Nephron progenitor cell (in vitro differentiated cells): ENCODE data around the gene ALK.

Source experiments
- DNase-seq: peaks from one replicate; pipeline ENCODE4 v3.0.0; 2021
- H3K27ac Mint-ChIP-seq: 2 replicates; pipeline ENCODE4 v1.8.0; 2021; ENCODE audit warnings: mild to moderate bottlenecking, moderate library complexity, mixed read lengths
- H3K27me3 Mint-ChIP-seq: 2 replicates; pipeline ENCODE4 v1.8.0; 2021; ENCODE audit warnings: mild to moderate bottlenecking, low read depth, mixed read lengths; ENCODE audit not compliant: poor library complexity
- H3K36me3 Mint-ChIP-seq: 2 replicates; pipeline ENCODE4 v1.8.0; 2021; ENCODE audit warnings: low read depth, mixed read lengths
- H3K4me1 Mint-ChIP-seq: 2 replicates; pipeline ENCODE4 v1.8.0; 2021; ENCODE audit warnings: mixed read lengths
- H3K4me3 Mint-ChIP-seq: 2 replicates; pipeline ENCODE4 v1.8.0; 2021; ENCODE audit warnings: mild to moderate bottlenecking, moderate library complexity, mixed read lengths
- H3K9me3 Mint-ChIP-seq: 2 replicates; pipeline ENCODE4 v1.8.0; 2021; ENCODE audit warnings: mild to moderate bottlenecking, moderate library complexity, mixed read lengths
- CTCF ChIP-seq: fragments of 200-600 bp; sonication (generic); IDR thresholded peaks from 2 replicates; pipeline ENCODE4 v1.5.0; 2021; ENCODE audit warnings: antibody characterized with exemption

ALK gene

DNA sequence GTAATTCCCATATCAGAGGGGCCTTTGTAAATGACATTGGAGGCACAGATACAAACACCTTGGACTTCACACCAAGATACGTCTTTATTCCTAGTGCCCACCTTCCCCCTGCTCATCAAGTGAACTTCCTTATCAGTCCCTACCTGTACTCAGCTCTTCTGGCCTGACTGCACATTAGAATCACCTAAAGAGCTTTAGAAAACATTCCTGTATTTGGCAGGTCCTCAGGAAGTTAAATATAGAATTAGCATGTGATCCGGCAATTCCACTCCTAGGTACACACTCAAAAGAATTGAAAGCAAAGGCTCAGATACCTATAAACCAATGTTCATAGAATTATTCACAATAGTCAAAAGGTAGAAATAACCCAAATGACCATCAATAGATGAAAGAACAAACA is 46.6 kb downstream of the ALK start:
- H3K4me3 Mint-ChIP-seq: no peak overlapping the region

DNA sequence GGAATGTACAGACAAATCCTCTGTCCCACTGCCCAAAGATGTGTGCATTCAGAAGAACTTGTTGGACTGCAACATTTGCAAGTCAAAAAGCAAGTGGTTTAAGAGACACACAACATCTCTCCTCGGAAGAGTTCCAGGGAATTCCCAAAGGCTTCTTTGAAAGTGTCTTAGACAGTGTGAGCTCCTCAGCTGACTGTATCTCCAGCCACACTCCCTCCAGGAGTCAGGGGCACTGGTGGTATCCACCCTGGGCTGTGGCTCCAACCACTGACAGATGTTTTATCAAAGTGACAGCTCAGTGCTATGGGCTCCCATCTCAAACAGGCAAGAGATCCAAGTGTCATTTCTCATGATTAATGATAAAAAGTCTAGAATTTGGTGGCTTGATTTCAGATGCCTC is 48.5 kb downstream of the ALK start:
- no peak for TF ChIP-seq CTCF
- H3K4me3 Mint-ChIP-seq: no peak overlapping the region
- no peak for DNase-seq
- H3K36me3 Mint-ChIP-seq: no peaks in the 10 kb centered on the region
- no peak overlapping the region for H3K27ac Mint-ChIP-seq
- H3K9me3 Mint-ChIP-seq: peaks cover 6% of the 10 kb centered on the region
- no peaks in the 10 kb centered on the region for H3K4me1 Mint-ChIP-seq
- peaks cover 4% of the 10 kb centered on the region for H3K27me3 Mint-ChIP-seq

More for the DNA sequence above, 46.6 kb downstream of the ALK start:
- H3K27me3 Mint-ChIP-seq: peaks cover 6% of the 10 kb centered on the region
- no peak for DNase-seq
- H3K4me1 Mint-ChIP-seq: no peaks in the 10 kb centered on the region
- no peak overlapping the region for H3K27ac Mint-ChIP-seq
- H3K36me3 Mint-ChIP-seq: no peaks in the 10 kb centered on the region
- peaks cover 6% of the 10 kb centered on the region for H3K9me3 Mint-ChIP-seq
- no peak for TF ChIP-seq CTCF

DNA sequence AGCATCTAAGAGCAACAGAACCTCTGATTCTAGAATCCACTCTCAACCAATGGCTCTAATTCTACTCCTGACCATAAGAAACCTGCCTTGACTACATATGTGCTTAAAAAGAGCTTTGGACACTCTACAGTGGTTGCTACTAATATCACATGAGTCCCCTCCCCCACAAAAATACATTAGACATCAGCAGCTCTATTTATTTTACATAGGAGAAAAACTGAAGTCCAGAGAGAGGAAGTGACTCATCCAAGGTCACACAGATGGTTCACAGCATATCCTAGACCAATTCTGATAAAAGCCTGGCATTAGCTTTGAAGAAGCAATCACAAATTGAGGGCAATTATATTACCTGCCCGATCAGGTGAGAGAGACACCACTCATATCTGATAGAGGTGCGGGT is 49.8 kb downstream of the ALK start:
- Mint-ChIP-seq H3K4me3 (no peak overlapping the region), H3K27ac (no peak overlapping the region), H3K4me1 (no peaks in the 10 kb centered on the region), H3K36me3 (no peaks in the 10 kb centered on the region), H3K9me3 (peaks cover 6% of the 10 kb centered on the region), H3K27me3 (peaks cover 4% of the 10 kb centered on the region)
- no peak for DNase-seq
- no peak for TF ChIP-seq CTCF

DNA sequence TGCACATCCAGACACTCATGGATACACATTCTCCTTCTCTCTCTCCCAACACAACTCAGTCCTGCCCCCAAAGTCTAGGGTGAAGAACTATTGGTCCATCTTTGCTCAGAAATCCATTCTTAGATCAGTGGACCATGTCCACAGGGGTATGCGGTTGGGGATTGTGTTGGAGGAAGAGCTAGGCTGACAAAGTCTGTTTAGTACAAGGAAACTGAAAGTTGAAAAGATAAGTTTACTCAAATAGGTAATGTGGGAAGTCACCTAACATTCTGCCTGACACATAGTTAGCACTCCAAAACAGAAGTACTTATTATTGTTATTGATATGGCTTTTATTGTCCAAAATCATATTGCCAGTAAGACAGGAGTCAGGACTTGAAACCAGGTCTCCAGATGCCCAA is 55.9 kb downstream of the ALK start:
- no peaks in the 10 kb centered on the region for H3K4me1 Mint-ChIP-seq

GRCh38 chr2:29864988-29865387 is 56.4 kb downstream of the ALK start:
- no peak for TF ChIP-seq CTCF
- no peaks in the 10 kb centered on the region for H3K4me1 Mint-ChIP-seq
- H3K4me3 Mint-ChIP-seq: no peak overlapping the region
- no peaks in the 10 kb centered on the region for H3K9me3 Mint-ChIP-seq
- DNase-seq: no peak
- no peak overlapping the region for H3K27ac Mint-ChIP-seq
- H3K36me3 Mint-ChIP-seq: no peaks in the 10 kb centered on the region
- H3K27me3 Mint-ChIP-seq: peaks cover 6% of the 10 kb centered on the region

More for the DNA sequence above, 55.9 kb downstream of the ALK start:
- Mint-ChIP-seq H3K27me3 (peaks cover 6% of the 10 kb centered on the region), H3K27ac (no peak overlapping the region), H3K9me3 (no peaks in the 10 kb centered on the region), H3K36me3 (no peaks in the 10 kb centered on the region), H3K4me3 (no peak overlapping the region)
- TF ChIP-seq CTCF: no peak
- no peak for DNase-seq

- Mint-ChIP-seq H3K27ac (no peak overlapping the region), H3K27me3 (no peaks in the 10 kb centered on the region), H3K4me1 (no peaks in the 10 kb centered on the region), H3K9me3 (peaks cover 5% of the 10 kb centered on the region), H3K4me3 (no peak overlapping the region), H3K36me3 (no peaks in the 10 kb centered on the region)
- no peak for DNase-seq
- TF ChIP-seq CTCF: no peak
These were observed 65.3 kb downstream of the ALK start for GRCh38 chr2:29855924-29856639.
